ENCODE measurements around the gene PLEKHS1. TPM values are rescaled to one million over a fixed set of nuclear protein-coding genes. Genes with fewer than 3 reads are reported as not detected.

PLEKHS1 gene
- under 1 TPM in 1 of 6 experiments, not detected in 5; 0.05 TPM for total RNA-seq (2021; fragmentation: NEBNext Ultra II Directional; extraction: Animal tissue kit (Norgen Biotek cat#: 25700))
- long read RNA-seq = 0 reads

DNA sequence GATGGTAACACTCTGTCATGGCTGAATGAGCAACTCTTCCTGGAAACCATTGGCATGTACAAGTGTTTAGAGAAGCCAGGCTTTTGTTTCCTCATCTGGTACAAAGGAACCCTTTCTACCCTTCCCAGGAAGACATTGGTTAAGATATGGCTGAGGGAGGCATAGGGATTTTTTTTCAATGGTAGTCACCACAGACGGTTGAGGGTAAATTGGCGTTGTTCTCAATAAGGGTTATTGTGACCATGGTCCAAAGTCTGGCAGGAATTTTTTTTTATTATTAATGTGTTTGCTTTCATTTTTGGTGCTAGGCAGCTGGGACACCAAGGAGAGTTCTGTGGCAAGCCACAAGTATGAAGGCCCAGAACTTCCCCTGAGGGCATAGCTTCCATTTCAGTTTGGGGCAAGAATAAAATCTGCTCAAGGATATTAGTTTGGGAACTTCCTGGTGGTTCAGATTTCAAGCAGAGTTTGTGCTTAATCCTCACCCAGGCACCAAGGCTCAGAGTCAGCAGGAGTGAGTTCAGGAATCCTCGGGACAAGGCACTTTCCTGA is at the start of gene PLEKHS1:
Gene PLEKHS1, plus strand, starts transcription at position 502 of the 552 bp plus-strand sequence. CDS start 3,596 bp downstream, outside the sequence.
- Mint-ChIP-seq H3K4me1 (ENCODE audit: low read depth) (peaks cover 42% of the 10 kb centered on the region), H3K27me3 (ENCODE audit: insufficient read depth) (peaks cover 5% of the 10 kb centered on the region), H3K27ac (peak within 1 kb of the TSS; percentile 78), H3K9me3 (no peaks in the 10 kb centered on the region), H3K36me3 (ENCODE audit: low read depth) (peaks cover 4% of the 10 kb centered on the region; the same call in 1 of the 2 replicates), H3K4me3 (no peak within 1 kb of the TSS)
- no peak for TF ChIP-seq CTCF (IDR thresholded peaks at IDR 0.05)
- peak; percentile 81 for DNase-seq

GRCh38 chr10:113704637-113705343 is 46.7 kb upstream of the PLEKHS1 start:
- no peak overlapping the region for H3K27ac Mint-ChIP-seq
- TF ChIP-seq CTCF (IDR thresholded peaks at IDR 0.05) = peak; percentile 88
- peaks cover 42% of the 10 kb centered on the region for H3K4me1 Mint-ChIP-seq (ENCODE audit: low read depth)
- DNase-seq = peak; percentile 22
- H3K36me3 Mint-ChIP-seq (ENCODE audit: low read depth) = no peaks in the 10 kb centered on the region
- no peak overlapping the region for H3K4me3 Mint-ChIP-seq
- no peaks in the 10 kb centered on the region for H3K27me3 Mint-ChIP-seq (ENCODE audit: insufficient read depth)
- no peaks in the 10 kb centered on the region for H3K9me3 Mint-ChIP-seq

DNA sequence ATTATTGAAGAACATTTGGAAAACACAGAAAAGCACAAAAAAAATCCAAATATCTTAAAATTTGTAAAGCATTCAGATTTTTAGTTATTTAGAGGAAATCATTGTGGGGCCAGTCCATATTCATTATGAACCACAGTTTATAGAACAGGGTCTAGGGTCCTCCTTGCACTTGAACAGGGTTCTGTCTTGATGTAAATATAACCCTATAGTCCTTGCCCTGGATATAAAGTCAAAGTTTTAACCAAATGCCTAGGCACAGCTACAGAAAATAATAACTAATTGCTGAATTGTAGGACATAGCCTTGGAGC is 46.2 kb upstream of the PLEKHS1 start:
- Mint-ChIP-seq H3K27me3 (ENCODE audit: insufficient read depth) (no peaks in the 10 kb centered on the region), H3K4me1 (ENCODE audit: low read depth) (peaks cover 47% of the 10 kb centered on the region), H3K4me3 (no peak overlapping the region), H3K9me3 (no peaks in the 10 kb centered on the region), H3K36me3 (ENCODE audit: low read depth) (no peaks in the 10 kb centered on the region), H3K27ac (no peak overlapping the region)
- no peak for DNase-seq
- TF ChIP-seq CTCF (IDR thresholded peaks at IDR 0.05) = peak; percentile 24; the same call in 1 of the 2 replicates

GRCh38 chr10:113706623-113707022 is 44.9 kb upstream of the PLEKHS1 start:
- TF ChIP-seq CTCF (IDR thresholded peaks at IDR 0.05) = no peak
- no peak for DNase-seq
- H3K4me3 Mint-ChIP-seq = no peak overlapping the region
- H3K4me1 Mint-ChIP-seq (ENCODE audit: low read depth) = peaks cover 56% of the 10 kb centered on the region
- no peaks in the 10 kb centered on the region for H3K36me3 Mint-ChIP-seq (ENCODE audit: low read depth)
- H3K27me3 Mint-ChIP-seq (ENCODE audit: insufficient read depth) = no peaks in the 10 kb centered on the region
- no peak overlapping the region for H3K27ac Mint-ChIP-seq
- no peaks in the 10 kb centered on the region for H3K9me3 Mint-ChIP-seq

DNA sequence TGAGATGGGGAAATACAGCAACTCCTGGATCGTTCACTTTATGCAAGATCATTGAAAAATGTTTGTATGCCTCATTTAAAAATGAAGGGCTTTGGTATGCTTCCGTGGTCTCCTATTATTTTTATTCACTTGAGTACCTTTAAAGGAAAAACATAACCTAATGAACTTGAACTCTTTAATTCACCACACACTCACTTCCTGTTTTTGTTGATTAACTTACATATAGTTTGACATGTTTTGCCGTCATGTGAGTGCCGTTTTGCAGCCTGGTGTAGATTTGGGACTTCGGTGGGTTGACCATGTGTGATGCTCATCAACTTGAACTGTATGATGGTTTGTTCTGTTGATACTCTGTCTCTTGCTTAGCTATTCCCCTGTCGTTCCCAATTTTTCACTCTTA is 42.8 kb upstream of the PLEKHS1 start:
- no peak for DNase-seq
- no peaks in the 10 kb centered on the region for H3K27me3 Mint-ChIP-seq (ENCODE audit: insufficient read depth)
- no peaks in the 10 kb centered on the region for H3K9me3 Mint-ChIP-seq
- H3K4me1 Mint-ChIP-seq (ENCODE audit: low read depth) = peaks cover 56% of the 10 kb centered on the region
- no peaks in the 10 kb centered on the region for H3K36me3 Mint-ChIP-seq (ENCODE audit: low read depth)
- H3K4me3 Mint-ChIP-seq = peak overlapping the region; percentile 78
- H3K27ac Mint-ChIP-seq = peak overlapping the region; percentile 90
- TF ChIP-seq CTCF (IDR thresholded peaks at IDR 0.05) = no peak
